ENCODE results near the gene CXorf38.

GRCh38 chrX:40623139-40623536 is 24.2 kb downstream of the CXorf38 start, which contains the start of gene MPC1L:
- TF ChIP-seq, protein P1, sequence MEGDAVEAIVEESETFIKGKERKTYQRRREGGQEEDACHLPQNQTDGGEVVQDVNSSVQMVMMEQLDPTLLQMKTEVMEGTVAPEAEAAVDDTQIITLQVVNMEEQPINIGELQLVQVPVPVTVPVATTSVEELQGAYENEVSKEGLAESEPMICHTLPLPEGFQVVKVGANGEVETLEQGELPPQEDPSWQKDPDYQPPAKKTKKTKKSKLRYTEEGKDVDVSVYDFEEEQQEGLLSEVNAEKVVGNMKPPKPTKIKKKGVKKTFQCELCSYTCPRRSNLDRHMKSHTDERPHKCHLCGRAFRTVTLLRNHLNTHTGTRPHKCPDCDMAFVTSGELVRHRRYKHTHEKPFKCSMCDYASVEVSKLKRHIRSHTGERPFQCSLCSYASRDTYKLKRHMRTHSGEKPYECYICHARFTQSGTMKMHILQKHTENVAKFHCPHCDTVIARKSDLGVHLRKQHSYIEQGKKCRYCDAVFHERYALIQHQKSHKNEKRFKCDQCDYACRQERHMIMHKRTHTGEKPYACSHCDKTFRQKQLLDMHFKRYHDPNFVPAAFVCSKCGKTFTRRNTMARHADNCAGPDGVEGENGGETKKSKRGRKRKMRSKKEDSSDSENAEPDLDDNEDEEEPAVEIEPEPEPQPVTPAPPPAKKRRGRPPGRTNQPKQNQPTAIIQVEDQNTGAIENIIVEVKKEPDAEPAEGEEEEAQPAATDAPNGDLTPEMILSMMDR (IDR thresholded peaks at IDR 0.05), result no peak
- TF ChIP-seq EP300 (IDR thresholded peaks at IDR 0.05), result no peak

All from ovary (tissue), 3 donors.